ENCODE results near the gene SRGAP1.

The SRGAP1 gene

GRCh38 chr12:63967358-63968145 is 123.1 kb downstream of the SRGAP1 start:
- DNase-seq (no peak), ATAC-seq (no peak)
- H3K27me3 Mint-ChIP-seq: peaks cover 8% of the 10 kb centered on the region
- no peak overlapping the region for H3K4me3 Mint-ChIP-seq
- no peak overlapping the region for H3K27ac Mint-ChIP-seq
- H3K4me1 Mint-ChIP-seq: no peaks in the 10 kb centered on the region
- no peaks in the 10 kb centered on the region for H3K9me3 Mint-ChIP-seq

- Mint-ChIP-seq H3K9me3 (no peaks in the 10 kb centered on the region), H3K27ac (no peak overlapping the region), H3K4me1 (no peaks in the 10 kb centered on the region), H3K27me3 (peaks cover 8% of the 10 kb centered on the region), H3K4me3 (no peak overlapping the region)
- ATAC-seq (no peak), DNase-seq (no peak)
These were observed 124.2 kb downstream of the SRGAP1 start for GRCh38 chr12:63968673-63969072.

GRCh38 chr12:63976902-63977395 is 132.4 kb downstream of the SRGAP1 start:
- no peak overlapping the region for H3K27ac Mint-ChIP-seq
- H3K4me3 Mint-ChIP-seq: no peak overlapping the region
- no peak for DNase-seq
- no peak for ATAC-seq
- no peaks in the 10 kb centered on the region for H3K9me3 Mint-ChIP-seq
- no peaks in the 10 kb centered on the region for H3K4me1 Mint-ChIP-seq
- H3K27me3 Mint-ChIP-seq: peaks cover 15% of the 10 kb centered on the region

- DNase-seq: no peak
- H3K9me3 Mint-ChIP-seq: no peaks in the 10 kb centered on the region
- no peaks in the 10 kb centered on the region for H3K4me1 Mint-ChIP-seq
- no peak for ATAC-seq
- H3K4me3 Mint-ChIP-seq: no peak overlapping the region
- H3K27me3 Mint-ChIP-seq: peaks cover 15% of the 10 kb centered on the region
- no peak overlapping the region for H3K27ac Mint-ChIP-seq
These were observed 132.9 kb downstream of the SRGAP1 start for GRCh38 chr12:63977441-63977840.

GRCh38 chr12:63978519-63978918 is 134.0 kb downstream of the SRGAP1 start:
- peaks cover 15% of the 10 kb centered on the region for H3K27me3 Mint-ChIP-seq
- DNase-seq: no peak
- H3K9me3 Mint-ChIP-seq: no peaks in the 10 kb centered on the region
- ATAC-seq: no peak
- no peak overlapping the region for H3K4me3 Mint-ChIP-seq
- no peak overlapping the region for H3K27ac Mint-ChIP-seq
- no peaks in the 10 kb centered on the region for H3K4me1 Mint-ChIP-seq

GRCh38 chr12:63980211-63980610 is 135.7 kb downstream of the SRGAP1 start:
- H3K27me3 Mint-ChIP-seq: peaks cover 11% of the 10 kb centered on the region
- H3K9me3 Mint-ChIP-seq: no peaks in the 10 kb centered on the region
- H3K4me1 Mint-ChIP-seq: no peaks in the 10 kb centered on the region
- DNase-seq: no peak
- ATAC-seq: no peak
- H3K4me3 Mint-ChIP-seq: no peak overlapping the region
- H3K27ac Mint-ChIP-seq: no peak overlapping the region

GRCh38 chr12:63981343-63981742 is 136.8 kb downstream of the SRGAP1 start:
- DNase-seq (no peak), ATAC-seq (no peak)
- Mint-ChIP-seq H3K4me1 (no peaks in the 10 kb centered on the region), H3K27me3 (peaks cover 10% of the 10 kb centered on the region), H3K27ac (no peak overlapping the region), H3K4me3 (no peak overlapping the region), H3K9me3 (no peaks in the 10 kb centered on the region)

GRCh38 chr12:63982604-63983295 is 138.2 kb downstream of the SRGAP1 start:
- DNase-seq (no peak), ATAC-seq (no peak)
- no peaks in the 10 kb centered on the region for H3K4me1 Mint-ChIP-seq
- peaks cover 8% of the 10 kb centered on the region for H3K27me3 Mint-ChIP-seq
- H3K27ac Mint-ChIP-seq: no peak overlapping the region
- H3K4me3 Mint-ChIP-seq: no peak overlapping the region
- H3K9me3 Mint-ChIP-seq: no peaks in the 10 kb centered on the region

GRCh38 chr12:63985456-63985855 is 141.0 kb downstream of the SRGAP1 start:
- H3K27me3 Mint-ChIP-seq: peaks cover 8% of the 10 kb centered on the region
- no peak for ATAC-seq
- no peak for DNase-seq
- no peak overlapping the region for H3K27ac Mint-ChIP-seq
- no peaks in the 10 kb centered on the region for H3K9me3 Mint-ChIP-seq
- H3K4me3 Mint-ChIP-seq: no peak overlapping the region
- H3K4me1 Mint-ChIP-seq: no peaks in the 10 kb centered on the region

- no peak for ATAC-seq
- DNase-seq: no peak
These were observed 141.4 kb downstream of the SRGAP1 start for GRCh38 chr12:63985945-63986344.

GRCh38 chr12:63989301-63989845 is 144.9 kb downstream of the SRGAP1 start:
- H3K9me3 Mint-ChIP-seq: no peaks in the 10 kb centered on the region
- DNase-seq (no peak), ATAC-seq (no peak)
- H3K27me3 Mint-ChIP-seq: peaks cover 34% of the 10 kb centered on the region
- no peak overlapping the region for H3K4me3 Mint-ChIP-seq
- H3K4me1 Mint-ChIP-seq: no peaks in the 10 kb centered on the region
- no peak overlapping the region for H3K27ac Mint-ChIP-seq

More at GRCh38 chr12:63985945-63986344, 141.4 kb downstream of the SRGAP1 start:
- Mint-ChIP-seq H3K4me3 (no peak overlapping the region), H3K9me3 (no peaks in the 10 kb centered on the region), H3K27ac (no peak overlapping the region), H3K4me1 (no peaks in the 10 kb centered on the region), H3K27me3 (peaks cover 12% of the 10 kb centered on the region)

GRCh38 chr12:63990828-63991547 is 146.5 kb downstream of the SRGAP1 start:
- DNase-seq: no peak
- Mint-ChIP-seq H3K4me1 (no peaks in the 10 kb centered on the region), H3K27ac (no peak overlapping the region), H3K4me3 (no peak overlapping the region), H3K27me3 (peaks cover 30% of the 10 kb centered on the region), H3K9me3 (no peaks in the 10 kb centered on the region)
- no peak for ATAC-seq

GRCh38 chr12:63994704-63995103 is 150.2 kb downstream of the SRGAP1 start:
- Mint-ChIP-seq H3K4me3 (no peak overlapping the region), H3K27ac (no peak overlapping the region), H3K27me3 (peaks cover 39% of the 10 kb centered on the region), H3K4me1 (no peaks in the 10 kb centered on the region), H3K9me3 (no peaks in the 10 kb centered on the region)
- no peak for ATAC-seq
- no peak for DNase-seq

GRCh38 chr12:63995512-63995911 is 151.0 kb downstream of the SRGAP1 start:
- Mint-ChIP-seq H3K27me3 (peaks cover 42% of the 10 kb centered on the region), H3K27ac (no peak overlapping the region), H3K4me3 (no peak overlapping the region), H3K9me3 (no peaks in the 10 kb centered on the region), H3K4me1 (no peaks in the 10 kb centered on the region)
- no peak for ATAC-seq
- DNase-seq: no peak

GRCh38 chr12:63996556-63996955 is 152.1 kb downstream of the SRGAP1 start:
- no peak overlapping the region for H3K27ac Mint-ChIP-seq
- H3K9me3 Mint-ChIP-seq: no peaks in the 10 kb centered on the region
- no peak for DNase-seq
- no peak overlapping the region for H3K4me3 Mint-ChIP-seq
- ATAC-seq: no peak
- H3K4me1 Mint-ChIP-seq: no peaks in the 10 kb centered on the region
- H3K27me3 Mint-ChIP-seq: peaks cover 34% of the 10 kb centered on the region

All from stimulated activated naive CD8-positive, alpha-beta T cell treated with anti-CD3 and anti-CD28 coated beads, Interleukin-15, amount 100 ng/mL, for 72 hours (primary cell).